Ramos (cell line): ENCODE data around the gene ZNF101.
"Not testable (repeated sequence)": the region's sequence is repeated elsewhere in the genome, so short reads cannot be mapped to it uniquely, and the experiment has no call there.

Source experiments
- in situ Hi-C: fragments of 300-500 bp; cut with MboI; formaldehyde crosslinking; loops from one replicate; pipeline ENCODE4 v1.14.3; 2022; ENCODE audit warnings: low sequenced_read_pairs; ENCODE audit not compliant: unreplicated experiment

Gene ZNF101

DNA sequence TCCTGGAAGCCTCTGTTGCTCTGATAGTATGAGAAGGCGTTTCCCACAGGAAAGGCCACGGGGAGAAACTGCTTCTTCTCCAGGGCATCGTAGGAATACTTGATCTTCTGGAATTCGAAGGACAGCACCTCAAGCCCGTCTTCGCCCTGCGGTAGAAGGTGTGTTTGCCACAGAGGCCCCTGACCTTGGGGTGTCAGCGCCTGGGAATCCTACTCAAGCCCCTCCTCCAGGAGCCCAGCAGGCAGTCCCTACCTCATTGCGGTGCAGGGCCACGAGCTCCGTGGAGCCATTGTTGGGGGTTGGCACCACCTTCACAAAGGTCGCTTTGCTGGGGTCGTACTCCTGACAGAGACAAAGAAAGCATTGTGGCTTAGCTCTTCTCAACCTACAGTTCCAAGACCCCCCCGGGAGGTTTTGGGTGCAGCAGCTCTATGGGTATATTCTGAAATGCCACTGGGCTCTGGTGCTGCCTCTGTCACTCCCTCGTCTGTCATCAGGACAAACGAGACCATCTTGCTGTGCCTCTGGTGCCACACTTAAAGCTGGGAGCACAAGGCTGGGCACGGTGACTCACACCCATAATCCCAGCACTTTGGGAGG is 8.9 kb upstream of the ZNF101 start:
- in situ Hi-C loops = no loop called here

- in situ Hi-C loops = no loop called here
Measured at GRCh38 chr19:19661141-19661674, 7.4 kb upstream of the ZNF101 start.

- in situ Hi-C loops = no loop called here
Measured at GRCh38 chr19:19661675-19662251, 6.9 kb upstream of the ZNF101 start.

DNA sequence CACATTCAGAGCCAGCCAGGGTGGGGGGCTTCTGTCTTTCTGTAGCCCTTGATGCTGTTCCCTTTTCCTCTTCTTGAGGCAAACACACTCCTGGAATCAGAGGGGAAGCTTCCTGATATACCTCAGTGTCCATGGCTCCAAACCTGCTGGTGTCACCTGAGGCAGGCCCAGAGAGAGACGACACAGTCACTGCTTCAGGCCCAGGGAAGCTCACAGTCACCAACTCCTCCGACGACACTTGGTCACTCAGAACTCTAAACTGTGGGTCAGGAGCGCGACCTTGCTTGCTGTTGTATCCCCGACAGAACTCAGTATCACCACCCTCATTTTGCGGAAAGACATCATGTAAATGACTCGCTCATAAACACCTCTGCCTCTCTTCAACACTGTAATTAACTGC is 6.3 kb upstream of the ZNF101 start:
- in situ Hi-C loops = no loop called here

GRCh38 chr19:19662871-19663255 is 5.8 kb upstream of the ZNF101 start:
- in situ Hi-C loops = no loop called here

DNA sequence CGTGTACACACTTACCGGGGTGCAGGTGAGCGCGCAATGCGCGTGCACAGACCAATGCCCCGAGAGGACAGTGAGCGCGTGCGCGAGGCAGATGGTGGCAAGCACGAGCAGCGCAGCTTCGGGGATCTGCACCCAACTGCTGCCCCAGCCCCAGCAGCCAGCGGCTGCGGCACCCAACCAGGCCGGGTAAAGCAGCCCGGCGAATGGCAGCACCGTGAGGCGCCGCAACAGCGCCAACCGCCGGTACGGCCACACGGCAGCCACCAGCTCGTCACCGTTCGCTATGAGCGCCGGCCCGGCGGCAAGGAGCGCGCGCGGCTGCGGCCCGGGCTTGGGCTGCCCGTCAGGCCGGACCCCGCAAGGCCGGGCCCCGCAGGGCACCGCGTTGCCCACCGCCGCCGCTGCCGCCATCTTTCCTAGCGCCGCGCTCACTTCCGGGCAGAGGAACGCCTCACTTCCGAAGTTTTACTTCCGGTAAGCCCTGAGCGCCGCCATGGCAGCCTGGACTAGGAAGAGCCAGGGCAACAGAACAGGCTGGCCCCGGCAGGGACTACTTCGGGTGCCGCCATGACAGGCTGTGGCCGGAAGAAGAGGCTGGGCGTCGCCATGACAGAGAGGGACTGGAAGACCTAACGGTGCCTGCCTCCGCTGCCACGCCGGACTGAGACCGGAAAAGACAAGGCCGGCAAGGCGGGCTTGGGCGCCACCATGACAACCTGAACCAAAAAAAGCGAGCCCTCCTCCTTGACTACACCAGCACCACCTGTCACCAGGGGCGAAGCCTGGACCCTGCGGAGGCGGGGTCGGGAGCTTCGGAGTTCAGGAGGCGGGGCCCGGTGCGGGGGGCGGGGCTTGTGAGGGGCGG is 5.2 kb upstream of the ZNF101 start, which contains the start of gene ATP13A1:
Gene ATP13A1, minus strand, starts transcription at position 421 of the 865 bp plus-strand sequence. Its CDS starts 10 bp downstream, at position 411.
- in situ Hi-C loops = no loop called here

DNA sequence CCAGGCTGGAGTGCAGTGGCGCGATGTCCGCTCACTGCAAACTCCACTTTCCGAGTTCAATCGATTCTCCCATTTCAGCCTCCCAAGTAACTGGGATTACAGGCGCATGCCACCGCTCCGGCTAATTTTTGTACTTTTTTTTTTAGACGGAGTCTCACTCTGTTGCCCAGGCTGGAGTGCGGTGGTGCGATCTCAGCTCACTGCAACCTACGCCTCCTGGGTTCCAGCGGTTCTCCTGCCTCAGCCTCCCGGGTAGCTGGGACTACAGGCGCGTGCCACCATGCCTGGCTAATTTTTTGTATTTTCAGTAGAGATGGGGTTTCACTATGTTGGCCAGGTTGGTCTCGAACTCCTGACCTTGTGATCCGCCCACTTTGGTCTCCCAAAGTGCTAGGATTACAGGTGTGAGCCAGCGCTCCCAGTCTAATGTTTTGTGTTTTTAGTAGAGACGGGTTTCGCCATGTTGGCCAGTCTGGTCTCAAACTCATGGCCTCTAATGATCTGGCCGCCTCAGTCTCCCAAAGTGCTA is 3.2 kb upstream of the ZNF101 start:
- in situ Hi-C loops = not testable (repeated sequence)

DNA sequence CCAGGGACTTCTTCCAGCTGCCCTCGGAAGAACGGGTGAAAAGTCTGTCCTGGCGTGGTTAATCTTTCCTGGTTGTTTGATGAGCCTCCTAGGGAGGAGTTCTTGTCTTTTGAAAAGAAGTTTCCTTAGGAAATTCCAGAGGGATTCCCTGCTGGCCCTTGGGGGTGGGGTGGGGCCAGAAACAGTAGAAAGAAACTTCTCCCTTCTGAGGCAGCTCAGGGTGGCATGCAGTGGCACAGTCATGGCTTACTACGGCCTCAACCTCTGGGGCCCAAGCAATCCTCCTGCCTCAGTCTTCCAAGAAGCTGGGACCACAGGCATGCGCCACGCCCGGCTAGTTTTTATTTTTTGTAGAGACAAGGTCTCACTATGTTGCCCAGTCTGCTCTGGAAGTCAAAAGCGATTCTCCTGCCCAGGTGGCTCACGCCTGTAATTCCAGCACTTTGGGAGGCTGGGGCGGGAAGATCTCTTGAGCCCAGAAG is 1.5 kb downstream of the ZNF101 start:
- in situ Hi-C loops = no loop called here

DNA sequence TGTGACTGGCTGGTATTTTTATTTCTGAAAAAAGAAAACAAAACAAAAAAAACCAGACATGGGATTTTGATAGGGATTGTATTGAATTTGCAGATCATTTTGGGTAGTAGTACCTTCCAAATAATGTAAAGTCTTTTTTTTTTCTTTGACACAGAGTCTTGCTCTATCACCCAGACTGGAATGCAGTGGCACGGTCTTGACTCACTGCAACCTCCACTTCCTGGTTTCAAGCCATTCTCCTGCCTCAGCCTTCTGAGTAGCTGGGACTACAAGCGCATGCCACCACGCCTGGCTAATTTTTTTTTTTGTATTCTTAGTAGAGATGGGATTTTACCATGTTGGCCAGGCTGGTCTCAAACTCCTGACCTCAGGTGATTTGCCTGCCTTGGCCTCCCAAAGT is 4.2 kb downstream of the ZNF101 start:
- in situ Hi-C loops = no loop called here

GRCh38 chr19:19674315-19674714 is 5.7 kb downstream of the ZNF101 start:
- in situ Hi-C loops = no loop called here

GRCh38 chr19:19677579-19677978 is 8.9 kb downstream of the ZNF101 start:
- in situ Hi-C loops = no loop called here

GRCh38 chr19:19679176-19680073 is 10.8 kb downstream of the ZNF101 start:
- in situ Hi-C loops = no loop called here

DNA sequence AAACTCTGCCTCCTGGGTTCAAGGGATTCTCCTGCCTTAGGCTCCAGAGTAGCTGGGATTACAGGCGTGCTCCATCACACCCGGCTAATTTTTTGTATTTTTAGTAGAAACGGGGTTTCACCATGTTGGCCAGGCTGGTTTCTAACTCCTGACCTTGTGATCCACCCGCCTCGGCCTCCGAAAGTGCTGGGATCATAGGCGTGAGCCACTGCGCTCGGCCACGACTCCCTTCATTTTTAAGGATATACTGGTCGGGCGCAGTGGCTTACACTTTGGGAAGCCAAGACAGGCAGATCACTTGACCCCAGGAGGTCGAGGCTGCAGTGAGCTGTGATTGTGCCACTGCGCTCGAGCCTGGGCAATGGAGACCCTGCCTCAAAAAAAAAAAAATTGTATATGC is 17.5 kb downstream of the ZNF101 start:
- in situ Hi-C loops = not testable (repeated sequence)

- in situ Hi-C loops = no loop called here
Measured at GRCh38 chr19:19686580-19686979, 17.9 kb downstream of the ZNF101 start.

DNA sequence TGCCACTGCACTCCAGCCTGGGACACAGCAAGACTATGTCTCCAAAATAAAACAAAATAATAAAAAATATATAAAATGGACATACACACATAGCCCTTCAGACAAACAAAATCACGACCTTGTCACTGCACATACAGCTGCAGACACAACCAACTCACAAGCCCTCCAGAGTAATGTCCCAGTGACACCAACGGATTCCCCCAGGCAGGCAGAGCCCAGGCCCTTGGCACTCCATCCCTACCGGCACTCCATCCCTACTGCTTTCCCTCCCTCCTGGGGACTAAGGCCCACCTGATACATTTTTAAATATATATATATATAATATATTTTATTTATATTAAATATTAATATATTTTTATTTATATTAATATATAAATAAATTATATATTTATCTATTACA is 18.5 kb downstream of the ZNF101 start:
- in situ Hi-C loops = no loop called here

DNA sequence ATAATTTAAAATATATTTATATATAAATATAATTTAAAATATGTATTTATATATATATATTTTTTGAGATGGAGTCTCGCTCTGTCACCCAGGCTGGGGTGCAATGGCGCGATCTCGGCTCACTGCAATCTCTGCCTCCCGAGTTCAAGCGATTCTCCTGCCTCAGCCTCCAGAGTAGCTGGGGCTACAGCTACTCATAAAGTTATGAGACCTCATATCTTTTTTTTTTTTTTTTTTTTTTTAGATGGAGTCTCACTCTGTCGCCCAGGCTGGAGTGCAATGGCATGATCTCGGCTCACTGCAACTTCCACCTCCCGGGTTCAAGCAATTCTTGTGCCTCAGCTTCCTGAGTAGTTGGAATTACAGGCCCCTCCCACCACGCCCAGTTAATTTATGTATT is 20.4 kb downstream of the ZNF101 start:
- in situ Hi-C loops = not testable (repeated sequence)

DNA sequence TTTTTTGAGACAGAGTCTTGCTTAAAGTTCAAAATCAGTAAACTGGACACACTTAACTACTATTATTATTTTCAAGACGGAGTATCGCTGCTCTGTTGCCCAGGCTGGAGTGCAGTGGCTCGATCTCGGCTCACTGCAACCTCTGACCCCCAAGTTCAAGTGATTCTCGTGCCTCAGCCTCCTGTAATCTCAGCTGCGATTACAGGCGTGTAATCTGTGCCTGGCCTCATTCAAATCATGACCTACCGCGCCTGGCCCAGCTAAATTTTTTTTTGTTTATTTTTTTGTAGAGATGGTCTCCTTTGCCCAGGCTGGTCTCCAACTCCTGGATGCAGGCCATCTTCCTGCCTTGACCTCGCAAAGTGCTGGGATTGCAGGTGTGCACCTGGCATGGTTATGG is 23.0 kb downstream of the ZNF101 start:
- in situ Hi-C loops = no loop called here

GRCh38 chr19:19696386-19696785 is 27.7 kb downstream of the ZNF101 start:
- in situ Hi-C loops = no loop called here

GRCh38 chr19:19697589-19697988 is 28.9 kb downstream of the ZNF101 start:
- in situ Hi-C loops = no loop called here

DNA sequence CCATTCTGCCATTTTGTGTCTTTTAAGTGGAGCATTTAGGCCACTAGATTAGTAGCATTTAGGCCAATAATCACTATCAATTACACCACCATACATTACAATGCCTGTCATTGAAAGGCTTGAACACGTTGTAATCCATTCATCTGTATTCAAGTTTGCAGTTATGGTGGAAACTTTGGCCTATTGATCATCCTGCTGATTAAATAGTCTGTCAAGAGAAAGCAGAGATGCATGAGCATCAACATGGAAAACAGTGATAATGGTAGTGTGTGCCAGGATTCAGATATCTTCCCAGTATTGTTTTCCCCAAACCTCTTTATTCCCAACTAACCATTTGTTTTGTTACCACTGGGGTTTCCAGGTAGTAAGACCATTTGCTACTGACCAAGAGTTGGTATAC is 31.9 kb downstream of the ZNF101 start:
- in situ Hi-C loops = loop anchor here (25.0 kb wide), 1 partner anchor 1087 kb away; the partner anchor contains the start of gene ZNF66
